GM18909 (cell line): ENCODE measurements around the gene SLC6A17.

ENCODE experiments used
- ATAC-seq: cut with Tn5 transposase; IDR thresholded peaks from one replicate; pipeline ENCODE4 v1.9.1; 2021; ENCODE audit warnings: mild to moderate bottlenecking; ENCODE audit not compliant: unreplicated experiment, poor library complexity

The SLC6A17 gene

GRCh38 chr1:110170766-110171733 lies 20.8 kb downstream of the SLC6A17 start:
- no peak for ATAC-seq

GRCh38 chr1:110172001-110172400 lies 21.7 kb downstream of the SLC6A17 start:
- no peak for ATAC-seq

GRCh38 chr1:110173466-110174105 lies 23.3 kb downstream of the SLC6A17 start:
- no peak for ATAC-seq

- ATAC-seq, result no peak
Observed at GRCh38 chr1:110174961-110175360, 24.7 kb downstream of the SLC6A17 start.

- ATAC-seq, result no peak
Observed at GRCh38 chr1:110176299-110176956, 26.1 kb downstream of the SLC6A17 start.

- ATAC-seq, result no peak
Observed at GRCh38 chr1:110177775-110178174, 27.5 kb downstream of the SLC6A17 start.

- no peak for ATAC-seq
Observed at GRCh38 chr1:110183642-110184167, 33.4 kb downstream of the SLC6A17 start.

- ATAC-seq, result no peak
Observed at GRCh38 chr1:110184446-110184845, 34.2 kb downstream of the SLC6A17 start.

GRCh38 chr1:110185181-110185580 lies 34.9 kb downstream of the SLC6A17 start:
- no peak for ATAC-seq

GRCh38 chr1:110186558-110186957 lies 36.3 kb downstream of the SLC6A17 start:
- no peak for ATAC-seq

GRCh38 chr1:110187139-110187890 lies 37.0 kb downstream of the SLC6A17 start:
- ATAC-seq, result no peak

- no peak for ATAC-seq
Observed at GRCh38 chr1:110188035-110188618, 37.8 kb downstream of the SLC6A17 start.

- ATAC-seq, result no peak
Observed at GRCh38 chr1:110189181-110189580, 38.9 kb downstream of the SLC6A17 start.

GRCh38 chr1:110190282-110190929 lies 40.1 kb downstream of the SLC6A17 start:
- ATAC-seq, result no peak

GRCh38 chr1:110192541-110192940 lies 42.2 kb downstream of the SLC6A17 start:
- ATAC-seq, result no peak

- ATAC-seq, result no peak
Observed at GRCh38 chr1:110195196-110195595, 44.9 kb downstream of the SLC6A17 start.

GRCh38 chr1:110196917-110197765 lies 46.8 kb downstream of the SLC6A17 start:
- peak; percentile 69 for ATAC-seq

GRCh38 chr1:110197905-110198629 lies 47.8 kb downstream of the SLC6A17 start:
- ATAC-seq, result no peak
